NCI-H2196 (cell line): ENCODE data around the gene RNF121.

Source experiments
- DNase-seq: peaks from one replicate; lab custom pipeline; 2025; ENCODE audit not compliant: unreplicated experiment; lab: John Stamatoyannopoulos, UW

The RNF121 gene

DNA sequence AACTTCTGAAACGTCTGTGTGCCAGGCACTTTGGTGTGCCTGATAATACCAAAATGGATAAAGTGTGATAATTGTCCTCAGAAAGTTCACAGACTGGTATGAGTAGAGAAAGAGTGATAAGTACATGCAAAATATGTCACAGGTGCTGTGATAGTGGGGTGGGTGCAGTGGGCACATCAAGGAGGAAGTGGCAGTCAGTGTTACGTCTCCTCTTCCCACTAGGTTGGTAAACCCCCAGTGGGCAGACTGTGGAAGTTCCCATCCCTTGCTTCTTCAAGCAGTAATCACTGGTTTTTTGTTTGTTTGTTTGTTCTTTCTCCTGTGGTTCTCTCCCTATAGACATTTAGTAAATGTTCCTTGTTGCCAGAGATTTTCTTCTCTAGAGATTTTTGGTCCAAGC lies 5.4 kb downstream of the RNF121 start:
- no peak for DNase-seq

DNA sequence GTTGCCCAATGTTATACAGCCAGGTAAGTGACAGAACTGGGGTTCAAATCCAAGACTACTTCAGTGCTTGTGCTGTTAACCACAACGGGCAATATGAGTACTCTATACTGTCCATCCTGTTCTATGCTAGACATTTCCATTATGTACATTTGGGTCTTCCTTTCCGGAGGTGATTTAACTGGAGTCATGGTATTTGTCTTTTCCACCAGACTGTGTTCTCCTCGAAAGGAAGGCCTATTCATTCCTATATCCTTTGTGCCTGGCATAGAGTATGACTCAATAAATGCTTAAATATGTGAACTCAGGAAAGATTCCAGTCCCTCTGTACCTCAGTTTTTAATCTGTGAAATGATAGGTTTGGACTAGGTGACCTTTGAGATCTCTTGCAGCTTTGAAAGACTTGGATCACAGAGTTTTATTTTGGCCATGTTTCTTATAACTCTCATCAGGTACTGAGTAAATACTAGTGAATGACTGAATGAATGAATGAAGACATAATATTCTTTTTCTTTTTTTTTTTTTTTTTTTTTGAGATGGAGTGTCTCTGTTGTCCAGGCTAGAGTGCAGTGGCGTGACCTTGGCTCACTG lies 6.6 kb downstream of the RNF121 start:
- DNase-seq: no peak

DNA sequence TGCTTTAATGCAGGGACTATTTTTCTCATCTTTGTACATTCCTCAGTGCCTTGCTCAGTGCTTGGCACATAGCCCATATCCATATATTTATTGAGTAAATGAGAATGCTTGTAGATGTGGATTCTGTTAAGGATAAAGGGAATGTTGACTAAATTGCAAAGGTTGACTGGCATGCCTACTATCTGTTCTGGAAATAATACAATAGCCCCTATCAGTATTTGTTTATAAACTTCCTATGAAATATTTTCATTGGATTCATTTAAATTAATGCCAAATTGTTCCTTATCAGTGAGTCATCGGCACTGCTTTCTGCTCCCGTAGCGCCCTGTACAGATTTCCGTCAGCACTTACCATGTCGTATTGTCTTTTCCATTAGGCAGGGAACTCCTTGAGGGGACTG lies 8.0 kb downstream of the RNF121 start:
- no peak for DNase-seq

DNA sequence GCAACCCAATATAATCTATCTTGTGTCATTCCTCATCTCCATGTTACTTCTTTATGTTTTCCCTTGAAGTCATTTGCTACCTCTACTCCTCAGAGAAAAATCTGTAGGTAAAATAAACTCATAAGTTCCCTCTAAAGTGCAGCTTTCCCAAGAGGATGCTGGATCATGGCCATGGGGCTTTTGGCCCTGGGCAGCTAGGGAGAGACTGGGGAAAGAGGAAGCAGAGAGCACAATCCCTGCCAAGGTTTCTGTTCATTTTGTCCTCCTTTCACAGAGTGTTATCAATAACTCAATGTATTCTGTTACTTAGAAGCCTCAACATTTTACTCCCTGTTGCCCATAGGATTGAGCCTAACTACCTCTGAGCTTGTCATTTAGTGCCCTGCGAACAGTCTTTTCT lies 9.0 kb downstream of the RNF121 start:
- DNase-seq: no peak

DNA sequence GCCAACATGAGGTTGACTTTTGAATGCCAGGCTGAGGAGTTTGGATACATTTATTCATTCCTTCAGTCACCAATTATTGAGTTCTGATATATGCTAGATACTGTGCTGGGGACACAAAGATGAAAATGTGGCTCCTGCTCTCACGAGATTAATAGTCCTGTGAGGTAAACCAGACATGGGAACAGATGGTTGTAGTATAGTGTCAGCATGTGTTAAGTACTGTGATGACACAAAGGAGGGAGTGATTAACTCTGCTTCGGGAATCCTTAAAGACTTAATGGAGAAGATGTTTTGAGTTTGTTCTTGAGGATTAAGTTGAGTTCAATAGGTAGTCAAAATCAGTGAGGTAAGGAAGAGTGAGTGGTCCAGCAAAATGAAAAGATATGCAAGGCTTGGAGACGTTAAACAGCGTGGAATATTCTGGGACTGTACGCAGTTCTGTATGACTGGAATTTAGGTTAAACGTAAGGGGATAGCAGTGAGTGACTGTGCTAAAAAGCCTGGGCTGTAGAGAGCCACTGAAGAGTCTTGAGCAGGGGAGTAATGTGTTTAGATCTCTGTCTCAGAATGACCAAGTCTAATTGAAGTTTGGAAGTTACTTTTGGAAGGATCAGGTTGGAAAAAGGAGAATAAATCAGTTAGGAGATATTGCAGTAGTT lies 11.8 kb downstream of the RNF121 start:
- no peak for DNase-seq

DNA sequence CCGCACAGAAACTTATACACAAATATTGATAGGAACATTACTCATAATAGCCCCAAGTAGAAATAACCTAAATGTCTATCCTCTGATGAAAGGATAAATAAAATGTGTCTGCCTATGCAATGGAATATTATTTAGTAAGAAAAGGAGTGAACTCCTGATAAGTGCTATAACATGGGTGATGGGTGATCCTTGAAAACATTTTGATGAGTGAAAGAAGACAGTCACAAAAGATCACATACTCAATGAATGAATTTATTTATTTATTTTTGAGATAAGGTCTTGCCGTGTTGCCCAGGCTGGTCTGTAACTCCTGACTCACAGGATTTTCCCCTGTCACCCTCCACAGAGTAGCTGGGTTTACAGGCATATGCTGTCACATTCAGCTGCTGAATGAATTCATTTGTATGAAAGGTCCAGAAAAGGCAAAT lies 17.3 kb downstream of the RNF121 start:
- DNase-seq: no peak

DNA sequence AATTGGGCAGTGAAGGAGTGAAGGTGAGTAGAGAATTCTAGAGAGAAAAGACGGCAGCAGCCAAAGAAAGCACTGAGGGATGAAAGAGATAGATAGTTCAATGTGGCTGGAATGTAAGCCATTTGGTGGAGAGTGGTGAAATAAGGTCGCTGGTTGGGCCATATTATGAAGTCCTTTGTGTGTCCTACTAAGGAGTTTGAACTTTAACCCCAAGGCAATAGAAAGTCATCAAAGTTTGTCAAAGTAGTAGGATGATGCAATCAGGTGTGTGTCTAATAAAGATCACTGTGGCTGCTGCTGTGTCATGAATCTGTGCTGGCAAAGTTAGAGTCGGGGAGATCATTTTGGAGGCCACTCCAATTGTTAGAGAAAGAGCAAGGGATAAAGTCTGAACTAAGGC lies 18.7 kb downstream of the RNF121 start:
- DNase-seq: no peak

DNA sequence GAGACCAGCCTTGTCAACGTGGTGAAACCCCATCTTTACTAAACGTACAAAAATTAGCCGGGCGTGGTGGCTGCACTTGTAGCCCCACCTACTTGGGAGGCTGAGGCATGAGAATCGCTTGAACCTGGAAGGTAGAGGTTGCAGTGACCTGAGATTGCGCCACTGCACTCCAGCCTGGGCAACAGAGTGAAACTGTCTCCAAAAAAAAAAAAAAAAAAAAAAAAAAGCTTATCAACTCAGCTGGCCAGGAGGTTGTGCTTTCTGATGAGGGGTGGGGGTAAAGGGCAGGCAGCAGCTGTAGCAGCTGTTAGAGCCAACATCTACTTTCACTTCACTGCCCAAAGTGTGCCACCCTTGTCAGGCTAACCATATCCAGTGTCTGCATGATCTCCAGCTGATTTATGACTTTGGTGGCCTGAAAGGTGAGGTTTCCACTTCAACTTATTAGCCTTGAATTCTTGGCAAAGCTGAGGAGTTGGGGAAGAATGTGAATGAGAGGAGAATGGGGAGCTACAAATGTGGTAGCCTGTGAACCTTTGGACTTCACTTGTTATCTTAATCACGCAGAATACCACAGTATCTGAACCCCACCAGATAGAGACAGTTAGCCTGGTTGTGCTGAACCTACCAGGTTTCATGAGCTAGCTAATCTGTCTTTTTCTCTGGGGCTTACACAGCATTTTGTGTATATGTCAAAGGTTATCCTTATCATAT lies 19.6 kb downstream of the RNF121 start:
- DNase-seq: peak; percentile 19

DNA sequence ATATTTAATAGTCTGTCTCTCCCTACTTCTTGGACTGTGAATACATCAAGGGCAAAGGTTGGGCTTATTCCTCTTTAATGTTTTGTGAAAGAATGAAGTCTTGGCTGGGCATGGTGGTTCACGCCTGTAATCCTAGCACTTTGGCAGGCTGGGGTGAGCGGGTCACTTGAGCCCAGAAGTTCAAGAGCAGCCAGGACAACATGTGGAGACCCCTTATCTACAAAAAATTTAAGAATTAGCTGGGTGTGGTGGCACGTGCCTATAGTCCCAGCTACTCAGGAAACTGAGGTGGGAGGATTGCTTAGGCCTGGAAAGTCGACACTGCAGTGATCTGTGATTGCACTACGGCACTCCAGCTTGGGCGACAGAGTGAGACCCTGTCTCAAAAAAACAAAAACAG lies 20.2 kb downstream of the RNF121 start:
- DNase-seq: no peak

DNA sequence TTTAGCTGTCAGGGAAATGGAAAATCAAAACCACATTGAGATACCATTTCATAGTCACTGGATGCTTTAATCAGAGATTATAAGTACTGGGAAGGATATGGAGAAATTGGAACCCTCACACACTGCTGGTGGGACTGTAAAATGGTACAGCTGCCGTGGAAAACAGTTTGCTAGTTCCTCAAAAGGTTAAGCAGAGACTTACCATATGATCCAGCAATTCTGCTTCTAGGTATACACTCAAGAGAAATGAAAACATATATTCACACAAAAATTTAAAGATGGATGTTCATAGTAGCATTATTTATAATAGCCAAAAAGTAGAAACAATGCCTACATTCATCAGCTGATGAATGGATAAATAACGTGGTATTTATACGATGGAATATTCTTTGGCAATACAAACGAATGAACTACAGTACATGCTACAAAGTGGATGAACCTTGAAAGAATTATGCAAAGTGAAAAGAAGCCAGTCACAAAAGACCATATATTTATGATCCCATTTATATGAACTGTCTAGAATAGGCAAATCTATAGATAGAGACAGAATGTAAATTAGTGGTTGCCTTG lies 23.0 kb downstream of the RNF121 start:
- no peak for DNase-seq

DNA sequence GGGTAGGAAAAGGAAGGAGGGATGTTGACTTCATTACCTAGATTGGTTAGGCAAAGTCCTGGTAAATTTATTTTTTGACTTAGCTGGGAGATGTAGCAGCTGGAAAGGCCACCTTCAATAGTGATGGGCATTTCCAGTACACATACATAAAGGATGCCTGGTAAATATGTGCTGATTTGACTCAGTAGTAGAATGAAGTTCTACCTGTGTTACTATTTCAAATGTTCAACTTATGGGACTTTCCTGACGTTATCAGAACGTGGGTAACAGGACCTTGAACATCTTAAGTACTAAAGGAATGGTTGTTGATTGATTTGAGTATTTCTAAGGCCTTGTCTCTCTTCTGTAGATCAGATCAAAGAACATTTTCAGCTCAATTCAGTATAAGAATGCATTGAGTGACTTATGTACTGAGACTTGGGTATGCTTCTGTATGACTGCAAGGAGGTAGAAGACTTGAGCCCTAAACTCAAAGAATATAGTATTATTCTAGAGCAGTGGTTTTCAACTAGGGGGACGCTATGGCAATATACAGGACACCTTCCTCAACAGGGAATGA lies 27.1 kb downstream of the RNF121 start:
- DNase-seq: no peak

DNA sequence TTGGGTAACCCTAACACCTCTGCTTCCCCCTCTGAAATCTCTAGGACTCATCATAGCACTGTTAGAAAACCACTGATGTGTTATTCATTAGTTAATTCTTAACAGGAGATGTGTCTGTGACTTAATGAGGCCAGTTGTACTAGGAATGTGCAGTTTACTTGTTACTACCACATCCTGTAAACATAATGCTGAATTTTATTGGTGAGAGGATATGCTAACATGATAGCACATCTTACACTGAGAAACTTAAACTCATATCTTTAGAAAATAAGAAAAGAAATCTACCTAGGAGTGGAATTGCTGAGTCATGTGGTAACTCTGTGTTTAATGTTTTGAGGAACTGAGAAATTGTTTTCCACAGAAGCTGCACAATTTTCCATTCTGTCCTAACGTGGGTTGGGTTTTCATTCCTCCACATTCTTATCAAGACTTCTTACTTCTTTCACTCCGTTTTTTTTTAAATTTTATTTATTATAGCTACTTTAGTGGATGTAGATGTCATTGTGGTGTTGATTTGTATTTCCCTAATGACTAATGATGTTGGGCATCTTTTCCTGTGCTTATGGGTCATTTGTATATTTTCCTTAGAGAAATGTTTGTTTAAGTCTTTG lies 33.7 kb downstream of the RNF121 start:
- no peak for DNase-seq

DNA sequence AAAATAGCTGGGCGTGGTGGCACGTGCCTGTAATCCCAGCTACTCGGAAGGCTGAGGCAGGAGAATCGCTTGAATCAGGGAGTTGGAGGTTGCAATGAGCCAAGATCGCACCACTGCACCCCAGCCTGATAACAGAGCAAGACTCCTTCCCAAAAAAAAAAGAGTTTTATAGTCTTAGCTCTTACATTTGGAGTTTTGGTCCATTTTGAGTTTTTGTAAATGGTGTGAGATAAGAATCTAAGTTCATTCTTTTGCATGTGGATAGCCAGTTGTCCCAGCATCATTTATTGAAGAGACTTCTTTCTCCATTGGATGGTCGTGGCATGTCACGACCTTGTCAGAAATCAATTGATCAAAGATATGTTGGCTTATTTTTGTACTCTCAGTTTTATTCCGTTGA lies 34.6 kb downstream of the RNF121 start:
- no peak for DNase-seq

DNA sequence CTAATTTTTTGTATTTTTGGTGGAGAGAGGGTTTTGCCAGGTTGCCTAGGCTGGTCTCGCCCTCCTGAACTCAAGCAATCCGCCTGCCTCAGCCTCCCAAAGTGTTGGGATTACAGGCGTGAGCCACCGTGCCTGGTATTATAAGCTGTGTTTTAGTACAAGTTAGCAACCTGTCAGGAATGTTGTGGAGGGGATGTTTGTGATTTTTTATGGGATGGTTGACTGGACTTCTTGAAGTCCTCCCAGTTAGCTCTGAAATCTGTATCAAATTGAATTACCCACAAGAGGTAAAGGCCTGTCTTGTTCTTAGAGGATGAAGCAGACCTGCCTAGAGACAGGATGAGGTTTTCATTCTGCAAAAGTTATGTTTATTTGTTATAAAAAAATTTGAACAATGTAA lies 35.8 kb downstream of the RNF121 start:
- no peak for DNase-seq

DNA sequence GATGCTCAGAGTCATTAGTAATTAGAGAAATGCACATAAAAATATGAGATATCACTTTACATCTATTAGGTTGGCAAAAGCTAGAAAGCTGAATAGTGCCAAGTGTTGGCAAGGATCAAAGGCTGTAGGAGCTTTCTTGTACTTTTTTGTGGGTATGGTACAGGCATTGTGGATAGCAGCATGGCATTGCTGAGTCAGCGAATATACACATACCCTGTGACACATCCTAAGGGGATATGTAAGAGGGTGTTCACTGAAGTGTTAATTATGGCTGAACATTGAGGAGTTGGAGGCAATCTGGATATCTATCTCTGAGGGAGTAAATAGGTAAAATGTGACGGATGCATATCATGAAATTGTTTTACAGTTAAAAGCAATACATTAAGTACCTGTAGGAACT lies 42.8 kb downstream of the RNF121 start:
- no peak for DNase-seq

DNA sequence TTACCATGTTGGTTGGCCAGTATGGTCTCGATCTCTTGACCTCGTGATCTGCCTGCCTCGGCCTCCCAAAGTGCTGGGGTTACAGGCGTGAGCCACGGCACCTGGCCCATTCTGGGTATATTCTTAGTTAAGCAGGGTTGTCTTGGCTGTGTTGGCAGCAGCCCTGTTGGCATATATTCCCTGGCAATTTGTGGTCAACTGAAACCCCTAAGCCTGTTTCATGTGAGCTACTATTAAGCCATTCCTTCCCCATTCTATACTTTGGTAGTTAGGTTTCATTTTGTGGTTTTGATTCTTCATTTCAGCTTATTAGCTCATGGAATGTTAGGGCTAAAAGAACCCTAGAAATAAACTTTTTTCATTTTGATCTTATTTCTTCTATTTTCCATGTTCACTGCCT lies 47.7 kb downstream of the RNF121 start:
- no peak for DNase-seq

DNA sequence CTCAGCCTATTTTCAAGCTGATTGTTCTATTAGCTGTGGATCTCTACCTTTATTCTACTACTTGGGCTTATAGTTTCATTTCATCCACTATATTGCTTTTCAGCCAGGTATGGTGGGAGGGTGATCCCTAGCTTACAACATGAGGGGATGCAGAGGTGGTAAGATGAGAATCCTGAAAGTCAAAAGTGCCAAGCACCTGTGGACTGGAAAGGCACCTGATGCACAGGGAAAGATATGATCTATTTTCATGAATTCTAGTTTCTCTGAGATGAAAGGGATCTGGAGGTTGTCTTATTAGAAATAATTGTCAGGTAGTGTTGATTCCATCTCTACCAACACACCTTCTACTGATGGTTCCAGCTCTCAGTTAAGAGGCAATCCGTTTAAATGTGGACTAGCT lies 48.2 kb downstream of the RNF121 start:
- DNase-seq: no peak

DNA sequence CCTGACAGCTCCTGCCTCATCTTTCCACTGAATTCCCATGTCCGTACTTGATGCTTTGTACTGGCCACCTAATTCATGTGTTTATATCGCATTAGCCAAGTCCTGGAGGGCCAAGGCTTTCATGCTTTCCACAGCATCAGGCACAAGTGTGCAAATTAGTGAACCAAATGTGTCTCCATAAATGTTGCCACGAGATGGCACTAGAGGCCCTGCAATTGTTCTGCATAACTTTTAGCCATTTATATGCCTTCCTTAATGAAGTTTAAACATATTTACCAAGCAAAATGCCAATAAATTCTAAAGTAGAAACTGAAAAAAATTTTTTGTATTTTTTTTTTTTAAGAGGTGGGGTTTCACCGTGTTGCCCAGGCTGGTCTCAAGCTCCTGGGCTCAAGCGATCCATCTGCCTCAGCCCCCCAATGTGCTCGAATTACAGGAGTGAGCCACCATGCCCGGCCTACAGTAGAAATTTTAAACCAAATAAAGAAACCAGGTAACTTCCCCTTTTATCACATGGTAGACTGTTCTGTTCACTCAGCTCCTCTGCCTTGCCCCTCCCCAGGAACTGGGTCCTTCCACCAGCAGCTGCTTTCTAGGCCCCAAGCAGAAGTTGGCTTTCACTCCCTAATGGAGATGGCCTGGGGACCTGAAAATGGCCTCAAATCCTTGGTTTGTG lies 49.0 kb downstream of the RNF121 start:
- peak; percentile 77 for DNase-seq

DNA sequence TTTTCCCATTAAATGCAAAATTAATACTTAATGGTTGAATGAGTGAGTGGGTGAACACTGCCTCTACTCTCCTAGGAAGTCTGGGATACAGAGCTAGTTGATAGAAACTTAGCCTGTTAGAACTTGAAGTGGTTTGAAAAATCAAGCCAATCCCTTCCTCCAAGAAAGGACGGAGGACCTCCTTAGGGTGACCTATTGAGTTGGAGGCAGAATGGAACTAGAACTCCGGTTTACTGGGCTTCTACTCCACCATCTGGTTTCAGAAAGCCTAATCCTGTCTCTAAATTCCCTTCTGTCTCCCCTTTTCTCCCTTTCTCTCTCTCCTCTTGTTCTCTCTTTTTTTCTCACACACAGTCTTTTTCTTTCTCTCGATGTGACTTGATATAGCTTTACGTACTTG lies 50.2 kb downstream of the RNF121 start:
- DNase-seq: no peak

DNA sequence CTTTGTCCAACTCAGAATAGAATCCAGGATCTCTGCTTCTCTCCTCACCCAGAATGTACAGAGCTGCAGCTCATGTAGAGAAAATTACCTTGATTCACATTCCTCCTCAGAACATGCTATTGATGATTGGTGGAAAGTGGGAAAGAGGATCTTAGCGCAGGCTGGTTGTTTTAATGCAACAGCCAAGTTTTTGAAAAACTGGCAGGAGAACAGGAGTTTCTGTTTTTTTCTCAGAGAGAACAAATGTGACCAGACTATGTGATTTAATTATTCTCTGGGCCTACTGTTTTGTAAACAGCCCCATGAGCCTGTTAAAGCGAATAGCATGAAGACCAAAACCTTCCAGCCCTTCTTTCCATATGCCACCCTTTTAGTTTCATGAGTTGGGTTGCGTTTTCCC lies 50.8 kb downstream of the RNF121 start:
- DNase-seq: no peak

DNA sequence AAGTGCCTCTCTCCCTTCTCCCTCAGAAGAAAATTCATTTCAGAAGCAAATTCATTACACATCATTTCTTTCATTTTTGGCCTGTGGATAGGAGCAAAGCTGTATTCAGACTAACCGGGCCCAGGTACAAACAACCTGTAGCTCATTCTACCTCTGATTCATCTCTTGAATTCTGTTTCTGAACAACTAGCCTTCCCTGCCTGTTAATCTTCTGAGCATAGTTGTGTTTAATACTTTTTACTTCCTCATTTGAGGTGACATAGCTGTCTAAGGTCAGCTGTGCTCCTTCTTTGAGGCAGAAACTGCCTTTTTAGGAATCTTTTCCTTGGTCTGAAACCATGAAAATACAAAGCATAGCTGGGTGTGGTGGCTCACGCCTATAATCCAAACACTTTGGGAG lies 57.3 kb downstream of the RNF121 start:
- no peak for DNase-seq
